HepG2 (cell line): ENCODE data around the gene TAF4B. TPM values are rescaled to one million over a fixed set of nuclear protein-coding genes. Genes with fewer than 3 reads are reported as not detected.

ENCODE experiments used
- IRF2 ChIP-seq: IDR thresholded peaks from 2 replicates; pipeline ENCODE4 v1.6.1; 2018; ENCODE audit warnings: missing genetic modification reagents, missing compliant biosample characterization
- polyA plus RNA-seq, 8 experiments: library from polyadenylated mRNA; depleted of rRNA in 3 of 8; stranded (reverse) in 7 of 8; unstranded in 1 of 8; fragments of >200 nt; fragmentation: Illumina TruSeq in 4 of 8; extraction: Trizol in 4 of 8; gene quantifications; 2 replicates each; pipeline versions ENCODE4 v1.2.1 to v1.2.3, GENCODE V29; 2011 to 2016; ENCODE audit warnings: low read depth in 4 of 8, missing spikeins in 1 of 8, mixed read lengths in 1 of 8; ENCODE audit not compliant: insufficient read depth in 1 of 8
- total RNA-seq, 5 experiments: library from RNA; depleted of rRNA; stranded (reverse); fragments of >200 nt; fragmentation: Illumina TruSeq; extraction: Trizol; gene quantifications; 2 replicates each; pipeline ENCODE4 v1.2.3, GENCODE V29; 2016; ENCODE audit warnings: low read depth in 1 of 5
- TF ChIP-seq, protein P1 (sequence below): sonication (generic); formaldehyde crosslinking; IDR thresholded peaks from 2 replicates; pipeline ENCODE4 v1.5.0; 2020; ENCODE audit warnings: mild to moderate bottlenecking, missing genetic modification reagents
- TF ChIP-seq, protein P2 (sequence below): sonication (generic); formaldehyde crosslinking; IDR thresholded peaks from 2 replicates; pipeline ENCODE4 v1.4.0; 2020; ENCODE audit warnings: missing genetic modification reagents, borderline replicate concordance

The TAF4B gene
- total and polyA plus RNA-seq, 2 of the 13 experiments (the other 11 are each of a cell fraction or from before 2014, with no cell fraction given), result 2.2 to 3.8 TPM

DNA sequence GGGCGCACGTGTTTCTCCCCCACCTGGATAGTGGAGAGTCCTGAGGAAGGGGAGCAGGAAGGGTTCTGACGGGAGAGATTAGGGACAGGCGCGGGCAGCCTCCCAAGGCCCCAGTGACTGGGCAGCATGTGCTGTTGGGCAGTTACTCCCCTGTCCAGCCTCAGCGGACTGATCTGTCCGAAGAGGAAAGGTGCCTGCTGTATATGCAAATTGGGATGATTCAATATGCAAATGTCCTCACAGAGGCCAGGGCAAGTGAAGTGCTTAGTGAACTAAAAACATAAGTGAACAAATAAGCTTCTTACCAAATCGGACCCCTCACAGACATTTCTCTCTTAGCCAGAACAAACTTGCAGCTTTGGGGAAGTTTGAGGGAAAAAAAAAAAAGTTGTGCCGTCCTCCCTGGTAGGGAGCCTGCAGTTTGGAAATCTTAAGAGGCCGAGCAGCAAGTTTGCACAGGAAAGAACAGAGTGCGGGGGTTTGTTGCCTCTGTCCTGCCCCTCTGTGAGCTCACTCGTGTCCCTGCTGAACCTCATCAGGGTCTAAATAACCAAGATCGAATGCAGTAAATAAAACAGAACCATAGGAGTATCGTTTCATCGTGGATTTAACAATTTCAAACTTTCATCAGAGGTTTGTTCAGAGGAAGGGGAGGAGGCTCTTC lies 180.7 kb downstream of the TAF4B start (continued):
- TF ChIP-seq, protein P1, sequence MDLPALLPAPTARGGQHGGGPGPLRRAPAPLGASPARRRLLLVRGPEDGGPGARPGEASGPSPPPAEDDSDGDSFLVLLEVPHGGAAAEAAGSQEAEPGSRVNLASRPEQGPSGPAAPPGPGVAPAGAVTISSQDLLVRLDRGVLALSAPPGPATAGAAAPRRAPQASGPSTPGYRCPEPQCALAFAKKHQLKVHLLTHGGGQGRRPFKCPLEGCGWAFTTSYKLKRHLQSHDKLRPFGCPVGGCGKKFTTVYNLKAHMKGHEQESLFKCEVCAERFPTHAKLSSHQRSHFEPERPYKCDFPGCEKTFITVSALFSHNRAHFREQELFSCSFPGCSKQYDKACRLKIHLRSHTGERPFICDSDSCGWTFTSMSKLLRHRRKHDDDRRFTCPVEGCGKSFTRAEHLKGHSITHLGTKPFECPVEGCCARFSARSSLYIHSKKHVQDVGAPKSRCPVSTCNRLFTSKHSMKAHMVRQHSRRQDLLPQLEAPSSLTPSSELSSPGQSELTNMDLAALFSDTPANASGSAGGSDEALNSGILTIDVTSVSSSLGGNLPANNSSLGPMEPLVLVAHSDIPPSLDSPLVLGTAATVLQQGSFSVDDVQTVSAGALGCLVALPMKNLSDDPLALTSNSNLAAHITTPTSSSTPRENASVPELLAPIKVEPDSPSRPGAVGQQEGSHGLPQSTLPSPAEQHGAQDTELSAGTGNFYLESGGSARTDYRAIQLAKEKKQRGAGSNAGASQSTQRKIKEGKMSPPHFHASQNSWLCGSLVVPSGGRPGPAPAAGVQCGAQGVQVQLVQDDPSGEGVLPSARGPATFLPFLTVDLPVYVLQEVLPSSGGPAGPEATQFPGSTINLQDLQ, result no peak
- TF ChIP-seq, protein P2, sequence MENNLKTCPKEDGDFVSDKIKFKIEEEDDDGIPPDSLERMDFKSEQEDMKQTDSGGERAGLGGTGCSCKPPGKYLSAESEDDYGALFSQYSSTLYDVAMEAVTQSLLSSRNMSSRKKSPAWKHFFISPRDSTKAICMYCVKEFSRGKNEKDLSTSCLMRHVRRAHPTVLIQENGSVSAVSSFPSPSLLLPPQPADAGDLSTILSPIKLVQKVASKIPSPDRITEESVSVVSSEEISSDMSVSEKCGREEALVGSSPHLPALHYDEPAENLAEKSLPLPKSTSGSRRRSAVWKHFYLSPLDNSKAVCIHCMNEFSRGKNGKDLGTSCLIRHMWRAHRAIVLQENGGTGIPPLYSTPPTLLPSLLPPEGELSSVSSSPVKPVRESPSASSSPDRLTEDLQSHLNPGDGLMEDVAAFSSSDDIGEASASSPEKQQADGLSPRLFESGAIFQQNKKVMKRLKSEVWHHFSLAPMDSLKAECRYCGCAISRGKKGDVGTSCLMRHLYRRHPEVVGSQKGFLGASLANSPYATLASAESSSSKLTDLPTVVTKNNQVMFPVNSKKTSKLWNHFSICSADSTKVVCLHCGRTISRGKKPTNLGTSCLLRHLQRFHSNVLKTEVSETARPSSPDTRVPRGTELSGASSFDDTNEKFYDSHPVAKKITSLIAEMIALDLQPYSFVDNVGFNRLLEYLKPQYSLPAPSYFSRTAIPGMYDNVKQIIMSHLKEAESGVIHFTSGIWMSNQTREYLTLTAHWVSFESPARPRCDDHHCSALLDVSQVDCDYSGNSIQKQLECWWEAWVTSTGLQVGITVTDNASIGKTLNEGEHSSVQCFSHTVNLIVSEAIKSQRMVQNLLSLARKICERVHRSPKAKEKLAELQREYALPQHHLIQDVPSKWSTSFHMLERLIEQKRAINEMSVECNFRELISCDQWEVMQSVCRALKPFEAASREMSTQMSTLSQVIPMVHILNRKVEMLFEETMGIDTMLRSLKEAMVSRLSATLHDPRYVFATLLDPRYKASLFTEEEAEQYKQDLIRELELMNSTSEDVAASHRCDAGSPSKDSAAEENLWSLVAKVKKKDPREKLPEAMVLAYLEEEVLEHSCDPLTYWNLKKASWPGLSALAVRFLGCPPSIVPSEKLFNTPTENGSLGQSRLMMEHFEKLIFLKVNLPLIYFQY, result no peak
- TF ChIP-seq IRF2 (CRISPR knock-in tag), result no peak
